ENCODE results near the gene ANKRD37.

- TF ChIP-seq CTCF (IDR thresholded peaks at IDR 0.05 in 4 of 5, conservative IDR thresholded peaks at IDR 0.05 in 1 of 5), result no peak
- TF ChIP-seq POLR2A (IDR thresholded peaks at IDR 0.05), result no peak
Measured at GRCh38 chr4:185380320-185380719, 16.3 kb upstream of the ANKRD37 start.

Measured in gastrocnemius medialis (tissue), 4 donors.